DND-41 (cell line): ENCODE data around the gene CLNK.

ENCODE experiments used
- ATAC-seq: fragments of 200-7000 bp; cut with Tn5 transposase; 3 replicates; pipeline ENCODE4 v1.9.1; 2021; ENCODE audit warnings: low read depth; ENCODE audit not compliant: insufficient read depth
- DNase-seq: peaks from one replicate; pipeline ENCODE4 v3.0.0-alpha.2; 2020
- H2AFZ ChIP-seq: 2 replicates; pipeline ENCODE4 v1.6.0; 2012; ENCODE audit warnings: low read depth, low read length
- H3K27ac ChIP-seq: 2 replicates; pipeline ENCODE4 v1.5.1; 2012; ENCODE audit warnings: low read length, inconsistent platforms
- H3K27me3 ChIP-seq: fragments of 200-600 bp; sonication (generic); 2 replicates; pipeline ENCODE4 v1.6.0; 2012; ENCODE audit warnings: low read length, mild to moderate bottlenecking, inconsistent platforms; ENCODE audit not compliant: insufficient read depth, poor library complexity
- H3K36me3 ChIP-seq: 2 replicates; pipeline ENCODE4 v1.5.1; 2012; ENCODE audit warnings: low read length, inconsistent platforms; ENCODE audit not compliant: insufficient read depth
- H3K4me1 ChIP-seq: 2 replicates; pipeline ENCODE4 v1.5.1; 2012; ENCODE audit warnings: mild to moderate bottlenecking, low read length; ENCODE audit not compliant: insufficient read depth
- H3K4me2 ChIP-seq: 2 replicates; pipeline ENCODE4 v1.6.0; 2012; ENCODE audit warnings: mild to moderate bottlenecking, moderate library complexity, low read length, inconsistent platforms; ENCODE audit not compliant: insufficient read depth
- H3K4me3 ChIP-seq, 2 experiments: fragments of 200-600 bp in 1 of 2; shearing (Covaris generic) in 1 of 2; 2 replicates each; pipeline ENCODE4 v1.5.1; 2012 to 2016; ENCODE audit warnings: inconsistent platforms in 2 of 2, low read length in 2 of 2, mild to moderate bottlenecking in 2 of 2, low read depth in 1 of 2, moderate library complexity in 1 of 2
- H3K79me2 ChIP-seq: 2 replicates; pipeline ENCODE4 v1.6.0; 2012; ENCODE audit warnings: low read length, inconsistent platforms; ENCODE audit not compliant: insufficient read depth
- H3K9ac ChIP-seq: 2 replicates; pipeline ENCODE4 v1.6.0; 2012; ENCODE audit warnings: low read depth, mild to moderate bottlenecking, inconsistent platforms, low read length, moderate library complexity
- H3K9me3 ChIP-seq: 2 replicates; pipeline ENCODE4 v1.5.1; 2012; ENCODE audit warnings: low read length, moderate library complexity, mild to moderate bottlenecking, inconsistent platforms; ENCODE audit not compliant: insufficient read depth, severe bottlenecking
- H4K20me1 ChIP-seq: 2 replicates; pipeline ENCODE4 v1.6.0; 2012; ENCODE audit warnings: low read length; ENCODE audit not compliant: insufficient read depth
- CTCF ChIP-seq: IDR thresholded peaks from 2 replicates; pipeline ENCODE4 v1.5.1; 2012; ENCODE audit warnings: borderline replicate concordance, low read length, moderate library complexity, mild to moderate bottlenecking; ENCODE audit not compliant: poor library complexity, severe bottlenecking; ENCODE audit errors: extremely low read depth
- EZH2 ChIP-seq: IDR thresholded peaks from 3 replicates; pipeline ENCODE4 v1.6.1; 2012; ENCODE audit warnings: borderline replicate concordance, low read depth, mild to moderate bottlenecking, moderate library complexity, low read length, inconsistent platforms; ENCODE audit not compliant: severe bottlenecking

The CLNK gene

GRCh38 chr4:10671799-10672198 is 12.8 kb downstream of the CLNK start:
- TF ChIP-seq CTCF (no peak), EZH2 (no peak)
- DNase-seq (no peak), ATAC-seq (no peak)
- H2AFZ ChIP-seq: no peak overlapping the region
- peaks cover 6% of the 10 kb centered on the region; the same call in 1 of the 2 replicates for H3K4me1 ChIP-seq
- H3K36me3 ChIP-seq: no peaks in the 10 kb centered on the region
- H4K20me1 ChIP-seq: no peaks in the 10 kb centered on the region
- no peaks in the 10 kb centered on the region for H3K9me3 ChIP-seq
- H3K79me2 ChIP-seq: no peaks in the 10 kb centered on the region
- H3K4me2 ChIP-seq: no peak overlapping the region
- H3K27ac ChIP-seq: no peak overlapping the region
- no peak overlapping the region for H3K9ac ChIP-seq
- no peaks in the 10 kb centered on the region for H3K27me3 ChIP-seq
- no peak overlapping the region for H3K4me3 ChIP-seq

DNA sequence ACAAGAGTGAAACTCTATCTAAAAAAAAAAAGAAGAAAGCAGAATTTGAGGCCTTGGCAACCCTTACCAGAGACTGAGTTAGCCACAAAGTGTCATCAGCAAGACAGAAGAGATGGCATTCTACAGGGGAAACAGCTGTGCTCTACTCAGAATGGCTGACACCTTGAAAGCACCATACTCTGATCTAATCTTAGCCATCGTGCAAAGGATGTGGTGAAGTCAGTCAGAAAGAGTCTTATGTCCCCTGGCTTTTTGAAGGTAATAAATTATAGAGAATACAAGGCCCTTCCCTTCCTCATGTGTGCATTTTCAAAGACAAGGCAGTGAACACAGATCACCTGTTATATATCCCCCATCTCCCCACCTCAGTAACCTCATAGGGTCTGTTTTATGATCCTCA is 13.2 kb downstream of the CLNK start:
- Histone ChIP-seq H3K4me1 (peaks cover 6% of the 10 kb centered on the region; the same call in 1 of the 2 replicates), H3K27ac (no peak overlapping the region), H3K79me2 (no peaks in the 10 kb centered on the region), H4K20me1 (no peaks in the 10 kb centered on the region), H3K9ac (no peak overlapping the region), H3K4me2 (no peak overlapping the region), H3K9me3 (no peaks in the 10 kb centered on the region), H2AFZ (no peak overlapping the region), H3K27me3 (no peaks in the 10 kb centered on the region), H3K36me3 (no peaks in the 10 kb centered on the region), H3K4me3 (no peak overlapping the region)
- DNase-seq (peak; percentile 66), ATAC-seq (peak; percentile 98)
- TF ChIP-seq EZH2 (no peak), CTCF (no peak)

GRCh38 chr4:10670321-10670720 is 14.2 kb downstream of the CLNK start:
- TF ChIP-seq EZH2 (no peak), CTCF (no peak)
- H3K27ac ChIP-seq: no peak overlapping the region
- no peak for DNase-seq
- no peaks in the 10 kb centered on the region for H3K27me3 ChIP-seq
- no peak overlapping the region for H2AFZ ChIP-seq
- no peak overlapping the region for H3K4me2 ChIP-seq
- H3K9me3 ChIP-seq: no peaks in the 10 kb centered on the region
- no peak for ATAC-seq
- H3K4me1 ChIP-seq: peaks cover 6% of the 10 kb centered on the region; the same call in 1 of the 2 replicates
- H3K36me3 ChIP-seq: no peaks in the 10 kb centered on the region
- no peak overlapping the region for H3K9ac ChIP-seq
- no peaks in the 10 kb centered on the region for H4K20me1 ChIP-seq
- H3K4me3 ChIP-seq: no peak overlapping the region
- H3K79me2 ChIP-seq: no peaks in the 10 kb centered on the region
